Non-pigmented ciliary epithelial cell (primary cell): ENCODE measurements around the gene PARD6G.
"Not testable (repeated sequence)": the region's sequence is repeated elsewhere in the genome, so short reads cannot be mapped to it uniquely, and the experiment has no call there.

Source experiments
- DNase-seq: peaks from one replicate; pipeline ENCODE4 v3.0.0-alpha.2; 2010; ENCODE audit warnings: low read depth

The PARD6G gene

DNA sequence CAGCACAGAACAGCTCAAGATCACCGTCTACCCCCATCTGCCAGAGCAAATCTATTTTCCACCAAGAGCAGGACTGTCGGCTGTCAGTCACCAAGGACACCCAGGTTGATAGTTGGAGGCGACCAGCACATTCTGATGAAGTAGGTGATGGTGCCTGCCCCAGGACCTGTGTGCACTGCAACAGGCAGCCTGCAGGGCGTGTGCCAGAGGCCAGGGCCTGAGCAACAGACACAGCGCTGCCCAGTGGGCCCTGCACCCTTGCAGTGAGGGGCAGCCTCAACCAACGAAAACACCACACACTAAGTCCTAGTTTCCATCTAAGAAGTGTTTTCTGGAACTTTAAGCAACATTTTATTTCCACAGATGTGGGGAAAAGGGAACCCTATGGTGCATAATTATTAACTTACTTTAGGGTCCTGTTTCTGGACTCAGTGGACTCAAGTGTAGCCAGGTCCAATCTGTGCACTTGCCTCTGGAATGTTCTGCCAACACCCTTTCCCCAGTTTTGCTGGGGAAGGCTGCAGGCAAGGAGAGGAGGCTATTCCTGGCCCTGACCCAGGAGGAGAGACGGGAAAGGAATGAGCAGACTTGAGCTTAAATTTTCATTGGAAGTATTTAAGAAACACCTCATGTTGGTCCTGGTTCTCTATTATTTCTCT is 76.8 kb downstream of the PARD6G start:
- DNase-seq = no peak

- DNase-seq = no peak
These were observed 77.7 kb downstream of the PARD6G start for GRCh38 chr18:80169607-80170006.

DNA sequence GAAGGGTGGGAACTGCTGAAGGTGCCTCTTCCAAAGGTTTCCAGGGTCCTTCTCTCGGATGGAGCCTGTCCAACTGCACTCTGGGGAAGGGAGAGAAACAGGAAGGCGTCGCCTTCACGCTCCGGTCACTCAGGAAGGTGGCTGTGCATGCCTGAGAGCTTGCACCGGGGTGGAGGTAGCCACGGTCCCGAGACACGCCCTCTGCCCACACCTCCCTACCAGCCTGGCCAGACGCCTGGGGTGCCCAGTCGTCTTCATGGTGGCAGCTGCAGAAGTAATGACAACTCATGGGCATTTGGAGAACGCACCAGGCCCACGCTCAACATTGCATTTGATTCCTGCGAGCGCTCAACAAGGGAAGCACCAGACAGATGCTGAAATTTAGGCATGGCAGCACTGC is 78.3 kb downstream of the PARD6G start:
- no peak for DNase-seq

- DNase-seq = no peak
These were observed 79.0 kb downstream of the PARD6G start for GRCh38 chr18:80168346-80168745.

DNA sequence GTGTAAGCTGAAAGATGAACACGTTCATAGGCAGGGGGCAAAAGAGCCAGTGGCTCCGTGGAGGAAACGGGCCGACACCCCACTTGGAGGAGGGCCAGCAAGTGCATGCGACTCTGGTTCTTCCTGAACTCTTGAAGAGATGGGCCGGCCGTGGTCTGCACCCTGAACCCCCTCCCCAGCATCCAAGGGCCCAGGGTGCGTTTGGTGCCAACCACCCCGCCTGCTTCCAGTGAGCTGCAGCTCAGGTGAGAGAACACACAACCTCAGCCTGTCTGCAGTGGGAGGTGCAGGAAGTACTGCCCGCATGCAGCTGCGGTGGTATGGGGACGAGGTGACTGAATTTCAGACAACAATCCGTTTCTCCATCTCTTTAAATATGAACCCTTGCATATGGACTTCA is 79.4 kb downstream of the PARD6G start:
- no peak for DNase-seq

DNA sequence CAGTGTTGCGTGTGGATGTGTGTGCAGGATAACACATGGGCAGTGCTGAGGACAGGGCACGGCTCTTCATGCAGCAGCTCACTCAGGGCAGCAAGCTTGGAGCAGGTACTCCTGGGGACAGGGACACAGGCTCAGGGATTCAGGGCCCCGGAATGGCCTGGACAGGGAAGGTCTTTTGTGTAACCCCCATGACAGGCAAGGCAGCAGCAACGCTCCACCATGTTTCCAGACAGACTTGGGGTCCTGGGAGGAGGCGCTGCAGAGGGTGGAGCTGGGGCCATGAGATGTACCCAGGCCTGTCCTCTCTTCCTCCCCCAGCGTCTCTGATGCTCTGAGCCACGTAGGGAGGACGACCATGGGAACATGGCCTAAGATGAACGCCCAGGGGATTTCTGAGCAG is 80.0 kb downstream of the PARD6G start:
- DNase-seq = no peak

DNA sequence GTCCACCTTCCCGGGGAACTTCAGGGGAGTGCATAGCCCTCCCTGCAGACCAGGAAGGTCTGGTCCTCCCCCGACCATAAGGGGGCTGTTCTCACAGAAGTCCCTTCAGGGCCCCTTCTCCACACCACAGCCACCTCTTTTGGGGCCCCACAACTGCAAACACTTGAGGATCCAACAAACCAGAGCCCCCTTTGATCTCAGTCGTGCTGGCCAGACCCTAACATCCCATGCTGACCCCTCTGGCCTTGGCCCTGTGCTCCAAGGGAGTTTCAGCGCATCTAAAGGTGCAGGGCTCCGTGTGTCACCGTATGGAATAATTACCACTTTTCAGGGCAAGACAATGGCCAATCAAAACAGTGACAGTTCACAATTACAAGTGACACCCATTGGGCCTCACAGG is 80.6 kb downstream of the PARD6G start:
- DNase-seq = no peak

GRCh38 chr18:80166240-80166639 is 81.1 kb downstream of the PARD6G start:
- DNase-seq = no peak

DNA sequence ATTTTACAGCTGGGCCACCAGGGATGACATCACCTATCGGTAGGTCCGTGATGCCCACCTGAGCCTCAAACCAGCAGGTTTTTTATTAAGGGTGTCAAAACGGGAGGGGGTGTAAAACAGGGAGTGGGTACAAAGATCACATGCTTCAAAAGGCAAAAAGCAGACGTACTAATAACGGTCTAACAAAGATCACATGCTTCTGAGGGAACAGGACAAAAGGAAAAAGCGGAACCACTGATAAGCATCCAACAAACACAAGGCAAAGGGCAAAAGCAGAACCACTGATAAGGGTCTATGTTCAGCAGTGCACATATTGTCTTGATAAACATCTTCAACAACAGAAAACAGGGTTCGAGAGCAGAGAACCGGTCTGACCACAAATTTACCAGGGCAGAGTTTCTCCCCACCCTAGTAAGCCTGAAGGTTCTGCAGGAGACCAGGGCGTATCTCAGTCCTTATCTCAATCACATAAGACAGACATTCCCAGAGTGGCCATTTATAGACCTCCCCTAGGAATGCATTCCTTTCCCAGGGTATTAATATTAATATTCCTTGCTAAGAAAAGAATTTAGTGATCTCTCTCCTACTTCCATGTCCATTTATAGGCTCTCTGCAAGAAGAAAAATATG is 82.5 kb downstream of the PARD6G start:
- not testable (repeated sequence) for DNase-seq

GRCh38 chr18:80163183-80163582 is 84.1 kb downstream of the PARD6G start:
- no peak for DNase-seq

DNA sequence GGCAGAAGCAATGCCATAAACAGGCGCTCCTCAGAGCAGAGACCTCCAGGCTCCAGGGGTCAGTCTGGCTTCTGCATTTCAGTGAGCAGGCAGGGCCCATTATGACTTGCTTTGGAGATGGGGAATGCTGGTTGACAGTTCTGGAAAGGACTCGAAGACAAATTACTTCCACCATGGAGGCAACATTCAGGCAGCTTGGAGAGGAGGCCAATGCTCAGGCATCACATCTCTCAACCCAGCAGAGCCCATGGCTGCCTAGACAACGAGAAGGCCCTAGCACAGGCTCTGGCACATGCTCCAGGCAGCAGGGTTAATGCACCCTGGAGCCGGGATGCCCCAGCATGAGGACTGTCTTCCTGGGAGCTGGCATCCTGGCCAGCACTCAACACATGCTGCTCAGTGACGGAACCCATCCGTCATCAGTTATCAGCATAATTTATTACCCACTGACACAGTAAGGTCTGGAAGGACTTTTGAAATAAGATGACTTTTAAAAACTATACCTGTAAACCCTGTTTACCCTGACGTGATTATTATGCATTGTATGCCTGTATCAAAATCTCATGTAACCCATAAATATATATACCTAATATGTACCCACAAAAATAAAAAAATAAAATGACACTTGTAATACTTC is 85.4 kb downstream of the PARD6G start:
- no peak for DNase-seq

GRCh38 chr18:80159713-80160636 is 87.3 kb downstream of the PARD6G start:
- no peak for DNase-seq

GRCh38 chr18:80158365-80158764 is 88.9 kb downstream of the PARD6G start:
- no peak for DNase-seq

GRCh38 chr18:80157708-80158343 is 89.5 kb downstream of the PARD6G start:
- peak; percentile 59 for DNase-seq

- DNase-seq = no peak
These were observed 93.0 kb downstream of the PARD6G start for GRCh38 chr18:80154293-80154692.

- DNase-seq = no peak
These were observed 97.6 kb downstream of the PARD6G start for GRCh38 chr18:80149667-80150066.

DNA sequence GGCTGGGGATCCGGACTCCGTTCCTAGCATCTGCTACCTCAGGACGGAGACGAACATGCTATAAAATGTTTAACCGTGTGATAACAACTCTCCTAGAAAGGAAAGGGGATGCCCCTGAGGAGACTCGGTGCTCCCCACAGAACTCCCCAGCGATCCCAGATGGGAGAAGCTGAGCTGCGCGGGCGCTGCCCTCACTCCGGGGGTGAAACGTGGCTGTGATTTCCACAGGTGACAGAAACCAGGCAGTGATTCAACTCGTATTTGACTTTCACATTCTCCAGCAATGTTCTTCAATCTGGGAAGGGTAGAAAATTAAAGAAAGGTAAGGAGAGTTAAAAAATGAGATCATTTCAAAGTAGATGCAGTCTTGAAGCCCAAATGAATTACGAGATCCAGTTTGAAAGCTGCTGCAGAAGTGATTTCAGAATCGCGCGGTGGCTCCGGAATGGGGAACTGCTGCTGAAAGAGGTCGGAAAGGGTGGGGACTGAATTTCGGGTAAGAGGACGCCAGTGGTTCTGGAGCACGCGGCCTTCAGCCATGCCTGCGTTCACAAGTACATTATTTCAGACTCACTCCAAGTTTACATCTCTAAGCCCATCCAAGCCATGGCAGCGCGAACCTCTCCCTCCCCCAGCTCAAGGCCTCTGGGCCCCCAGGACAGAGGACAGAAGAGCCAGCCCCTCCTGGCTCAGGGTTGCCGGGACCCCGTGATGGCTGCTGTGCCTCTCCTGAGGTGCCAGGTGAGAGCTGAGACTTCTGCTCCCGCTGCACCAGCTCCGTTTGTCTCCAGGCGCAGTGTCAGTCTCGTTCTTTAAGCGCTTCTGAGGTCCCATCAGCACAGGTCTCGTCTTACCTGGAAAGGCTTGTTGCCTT is 98.8 kb downstream of the PARD6G start:
- DNase-seq = no peak

DNA sequence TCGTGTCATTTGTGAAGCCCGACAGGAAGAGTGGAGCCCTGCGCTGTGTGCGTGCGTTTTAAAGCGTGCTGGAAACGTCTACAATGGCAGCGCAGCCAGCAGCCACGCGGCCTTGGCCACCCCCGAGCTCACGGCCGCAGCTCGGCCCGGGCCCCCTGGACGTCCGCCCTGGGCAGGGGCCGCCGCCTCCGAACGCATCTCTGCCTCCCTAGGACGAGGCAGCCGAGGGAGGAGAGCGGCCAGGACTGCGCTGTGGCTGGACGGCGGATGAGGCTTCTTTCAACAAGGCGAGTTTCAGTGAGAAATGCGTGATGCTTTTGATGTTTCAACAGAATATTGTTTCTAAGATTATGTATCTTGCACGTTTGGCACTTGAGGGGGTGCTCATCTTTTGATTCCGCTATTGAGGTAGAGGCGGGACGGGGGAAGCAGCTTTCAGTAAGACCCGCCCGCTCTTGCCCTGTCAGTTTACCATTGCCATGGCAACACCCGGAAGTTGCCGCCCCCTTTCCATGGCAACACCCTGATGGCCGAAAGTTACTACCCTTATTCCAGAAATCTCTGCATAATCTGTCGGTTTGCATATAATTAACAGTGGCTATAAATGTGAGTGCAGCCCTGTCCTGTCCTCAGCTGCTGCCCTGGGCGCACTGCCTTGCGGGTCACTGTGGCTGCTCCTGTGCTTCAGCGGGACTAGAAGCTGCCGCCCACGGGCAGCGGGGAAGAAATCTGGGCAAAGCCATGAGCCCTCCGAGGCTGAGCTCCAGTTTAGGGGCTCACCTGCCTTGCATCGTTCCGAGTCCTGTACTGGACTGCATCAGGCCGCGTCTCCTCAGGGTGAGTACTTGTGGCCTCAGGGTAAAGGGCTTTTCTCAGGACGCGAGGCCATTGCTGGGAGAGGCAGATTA is 99.6 kb downstream of the PARD6G start:
- peak; percentile 26 for DNase-seq

GRCh38 chr18:80147037-80147417 is 100.3 kb downstream of the PARD6G start:
- no peak for DNase-seq
